Measurements from ENCODE around the gene CRYGC.

CRYGC gene

DNA sequence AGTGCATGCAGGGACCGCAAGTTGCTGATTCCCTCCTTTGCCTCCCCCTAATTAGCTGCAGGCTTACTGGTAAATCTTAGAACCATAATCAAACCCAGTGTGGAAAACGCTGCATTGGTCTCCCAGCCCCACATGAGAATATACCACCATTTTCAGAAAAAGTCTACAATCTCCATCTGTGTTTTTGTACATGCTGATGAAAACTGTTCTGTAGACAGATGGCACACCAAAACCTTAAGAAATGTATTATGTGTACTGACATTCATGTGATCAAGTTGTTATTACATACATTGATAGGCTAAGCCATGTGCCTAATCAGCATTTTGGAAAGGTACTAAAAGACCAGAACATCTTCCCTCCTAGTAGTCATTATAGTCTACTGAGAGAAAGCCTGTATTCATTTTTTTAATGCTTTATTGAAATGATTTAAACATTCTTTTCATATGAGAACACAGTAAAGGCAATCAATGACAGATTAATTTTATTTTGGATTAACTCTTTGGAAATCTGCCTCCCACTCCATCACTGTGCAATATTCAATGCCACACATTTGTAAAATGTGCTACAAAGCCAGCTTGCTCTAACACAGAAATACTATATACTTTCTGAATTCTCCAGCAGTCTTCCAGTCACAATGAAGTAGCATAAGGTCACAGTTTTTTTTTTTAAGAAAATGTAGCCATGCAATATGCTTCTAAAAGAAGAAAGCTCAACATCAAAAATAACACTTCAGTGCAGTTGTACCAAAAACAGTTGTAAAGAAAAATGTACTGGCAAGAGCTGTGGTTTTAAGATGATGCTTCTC, 35.5 kb upstream of the CRYGC start:
- no peaks in the 10 kb centered on the region for H3F3A ChIP-seq (ENCODE audit: control insufficient read depth, insufficient read depth)
- no peaks in the 10 kb centered on the region for H3K36me3 ChIP-seq (ENCODE audit: control insufficient read depth, low read length)
- H3K9me3 ChIP-seq (ENCODE audit: control insufficient read depth, insufficient read depth, low read length) = no peaks in the 10 kb centered on the region
- TF ChIP-seq, protein P1, sequence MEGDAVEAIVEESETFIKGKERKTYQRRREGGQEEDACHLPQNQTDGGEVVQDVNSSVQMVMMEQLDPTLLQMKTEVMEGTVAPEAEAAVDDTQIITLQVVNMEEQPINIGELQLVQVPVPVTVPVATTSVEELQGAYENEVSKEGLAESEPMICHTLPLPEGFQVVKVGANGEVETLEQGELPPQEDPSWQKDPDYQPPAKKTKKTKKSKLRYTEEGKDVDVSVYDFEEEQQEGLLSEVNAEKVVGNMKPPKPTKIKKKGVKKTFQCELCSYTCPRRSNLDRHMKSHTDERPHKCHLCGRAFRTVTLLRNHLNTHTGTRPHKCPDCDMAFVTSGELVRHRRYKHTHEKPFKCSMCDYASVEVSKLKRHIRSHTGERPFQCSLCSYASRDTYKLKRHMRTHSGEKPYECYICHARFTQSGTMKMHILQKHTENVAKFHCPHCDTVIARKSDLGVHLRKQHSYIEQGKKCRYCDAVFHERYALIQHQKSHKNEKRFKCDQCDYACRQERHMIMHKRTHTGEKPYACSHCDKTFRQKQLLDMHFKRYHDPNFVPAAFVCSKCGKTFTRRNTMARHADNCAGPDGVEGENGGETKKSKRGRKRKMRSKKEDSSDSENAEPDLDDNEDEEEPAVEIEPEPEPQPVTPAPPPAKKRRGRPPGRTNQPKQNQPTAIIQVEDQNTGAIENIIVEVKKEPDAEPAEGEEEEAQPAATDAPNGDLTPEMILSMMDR (IDR thresholded peaks at IDR 0.05; ENCODE audit: low read depth, low read length, poor library complexity, severe bottlenecking) = no peak
- no peak for TF ChIP-seq EZH2phosphoT487 (IDR thresholded peaks at IDR 0.05; ENCODE audit: borderline replicate concordance, low read length)
- no peaks in the 10 kb centered on the region for H3K79me2 ChIP-seq (ENCODE audit: control insufficient read depth, low read length)
- H3K4me3 ChIP-seq (ENCODE audit: low read length) = no peak overlapping the region
- no peaks in the 10 kb centered on the region for H3K4me1 ChIP-seq (ENCODE audit: control insufficient read depth, low read length)
- no peaks in the 10 kb centered on the region for H4K20me1 ChIP-seq (ENCODE audit: control insufficient read depth, insufficient read depth, low read depth, low read length)
- H3K27me3 ChIP-seq (ENCODE audit: control insufficient read depth, low read length) = 0 out of 2 replicates have a peak, but pooled peaks cover 8% of the 10 kb centered on the region
- H3K9me2 ChIP-seq (replicated peaks; ENCODE audit: control insufficient read depth, low read length) = no peaks in the 10 kb centered on the region
- no peak overlapping the region for H3K27ac ChIP-seq (ENCODE audit: low read depth, low read length)
- no peak overlapping the region for H3K4me2 ChIP-seq (ENCODE audit: low read length)

DNA sequence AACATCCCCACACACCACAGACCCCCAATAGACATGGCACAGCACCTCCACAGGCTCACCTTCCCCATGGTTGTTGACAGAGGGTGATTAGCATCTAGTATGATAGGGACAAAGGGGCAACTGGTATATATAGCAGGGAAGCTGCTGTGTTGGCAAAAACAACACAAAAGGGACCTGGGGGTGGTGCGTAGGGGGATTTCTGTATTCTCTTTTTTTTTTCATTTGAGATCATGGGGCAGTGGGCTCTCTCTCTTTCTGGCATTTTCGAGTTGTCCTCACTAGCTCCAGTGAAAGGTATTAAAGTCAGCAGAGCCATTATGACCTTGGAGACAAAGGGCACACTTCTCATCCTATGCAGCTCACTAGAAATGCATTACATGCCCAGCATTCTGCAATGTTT, 33.9 kb upstream of the CRYGC start, which contains the start of gene CRYGA:
Gene CRYGA (minus strand): TSS at position 101 of the 400 bp plus-strand sequence. CDS start 33 bp downstream, at position 68.
- no peaks in the 10 kb centered on the region for H3K9me3 ChIP-seq (ENCODE audit: control insufficient read depth, insufficient read depth, low read length)
- H3K27ac ChIP-seq (ENCODE audit: low read depth, low read length) = no peak within 1 kb of the TSS
- H3K79me2 ChIP-seq (ENCODE audit: control insufficient read depth, low read length) = no peaks in the 10 kb centered on the region
- H3K4me3 ChIP-seq (ENCODE audit: low read length) = no peak within 1 kb of the TSS
- H3K9me2 ChIP-seq (replicated peaks; ENCODE audit: control insufficient read depth, low read length) = no peaks in the 10 kb centered on the region
- H3K4me2 ChIP-seq (ENCODE audit: low read length) = no peak within 1 kb of the TSS
- no peaks in the 10 kb centered on the region for H3K36me3 ChIP-seq (ENCODE audit: control insufficient read depth, low read length)
- TF ChIP-seq EZH2phosphoT487 (IDR thresholded peaks at IDR 0.05; ENCODE audit: borderline replicate concordance, low read length) = no peak
- TF ChIP-seq, protein P1 (IDR thresholded peaks at IDR 0.05; ENCODE audit: low read depth, low read length, poor library complexity, severe bottlenecking) = no peak
- 0 out of 2 replicates have a peak, but pooled peaks cover 7% of the 10 kb centered on the region for H3K27me3 ChIP-seq (ENCODE audit: control insufficient read depth, low read length)
- H3K4me1 ChIP-seq (ENCODE audit: control insufficient read depth, low read length) = no peaks in the 10 kb centered on the region
- no peaks in the 10 kb centered on the region for H4K20me1 ChIP-seq (ENCODE audit: control insufficient read depth, insufficient read depth, low read depth, low read length)
- H3F3A ChIP-seq (ENCODE audit: control insufficient read depth, insufficient read depth) = no peaks in the 10 kb centered on the region

DNA sequence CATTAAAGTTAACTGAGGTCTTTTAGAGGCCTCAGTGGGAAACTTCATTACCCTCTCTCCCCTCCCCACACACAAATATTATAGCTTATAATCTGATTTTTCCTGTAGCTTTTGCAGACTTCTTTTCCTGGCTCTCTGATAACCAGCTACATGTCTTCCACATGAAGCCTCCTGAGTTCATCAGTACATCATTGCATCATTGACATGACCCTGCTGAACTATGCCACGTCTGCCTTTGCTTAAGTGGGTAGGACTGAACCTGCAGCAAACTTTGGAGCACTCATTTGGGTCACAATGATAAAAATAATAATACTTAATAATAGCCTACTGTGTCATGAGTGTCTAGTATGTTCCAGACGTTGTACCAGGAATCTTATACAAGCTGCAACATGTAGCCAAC, 26.8 kb upstream of the CRYGC start:
- Histone ChIP-seq H3K4me1 (ENCODE audit: control insufficient read depth, low read length) (no peaks in the 10 kb centered on the region), H3K9me2 (replicated peaks; ENCODE audit: control insufficient read depth, low read length) (no peaks in the 10 kb centered on the region), H3K4me3 (ENCODE audit: low read length) (no peak overlapping the region), H3K4me2 (ENCODE audit: low read length) (no peak overlapping the region), H3F3A (ENCODE audit: control insufficient read depth, insufficient read depth) (no peaks in the 10 kb centered on the region), H3K9me3 (ENCODE audit: control insufficient read depth, insufficient read depth, low read length) (no peaks in the 10 kb centered on the region; the same call in 1 of the 2 replicates), H3K27ac (ENCODE audit: low read depth, low read length) (no peak overlapping the region), H3K27me3 (ENCODE audit: control insufficient read depth, low read length) (no peaks in the 10 kb centered on the region), H3K36me3 (ENCODE audit: control insufficient read depth, low read length) (no peaks in the 10 kb centered on the region), H3K79me2 (ENCODE audit: control insufficient read depth, low read length) (no peaks in the 10 kb centered on the region), H4K20me1 (ENCODE audit: control insufficient read depth, insufficient read depth, low read depth, low read length) (no peaks in the 10 kb centered on the region)
- TF ChIP-seq EZH2phosphoT487 (IDR thresholded peaks at IDR 0.05; ENCODE audit: borderline replicate concordance, low read length) = no peak
- TF ChIP-seq, protein P1 (IDR thresholded peaks at IDR 0.05; ENCODE audit: low read depth, low read length, poor library complexity, severe bottlenecking) = no peak
